ENCODE results near the gene CENPO.

GRCh38 chr2:24774373-24774772, 18.9 kb upstream of the CENPO start:
- TF ChIP-seq POLR2AphosphoS5 (IDR thresholded peaks at IDR 0.05) (no peak), EP300 (IDR thresholded peaks at IDR 0.05; ENCODE audit: low read depth) (no peak)

Measured in transverse colon (tissue), 3 donors.